Esophagus muscularis mucosa (tissue), 3 donors: Measurements from ENCODE around the gene RASL12.

ENCODE experiments used
- POLR2A ChIP-seq: fragments of 450-650 bp; IDR thresholded peaks from one replicate; pipeline ENCODE4 v1.6.1; 2017; ENCODE audit warnings: antibody characterized with exemption, moderate library complexity, mild to moderate bottlenecking, low read depth
- POLR2AphosphoS5 ChIP-seq, 2 donors: sonication (generic); formaldehyde crosslinking; IDR thresholded peaks; one replicate each; pipeline ENCODE4 v1.6.1; 2017; ENCODE audit warnings: antibody characterized with exemption in 2 of 2
- TF ChIP-seq, protein P1 (sequence below), 3 experiments: fragments of 200-600 bp in 2 of 3; fragments of 450-650 bp in 1 of 3; sonication (generic) in 2 of 3; IDR thresholded peaks; one replicate each; pipeline ENCODE4 v1.5.1; 2017 to 2019; ENCODE audit warnings: antibody characterized with exemption in 3 of 3, mild to moderate bottlenecking in 2 of 3, moderate library complexity in 1 of 3

DNA sequence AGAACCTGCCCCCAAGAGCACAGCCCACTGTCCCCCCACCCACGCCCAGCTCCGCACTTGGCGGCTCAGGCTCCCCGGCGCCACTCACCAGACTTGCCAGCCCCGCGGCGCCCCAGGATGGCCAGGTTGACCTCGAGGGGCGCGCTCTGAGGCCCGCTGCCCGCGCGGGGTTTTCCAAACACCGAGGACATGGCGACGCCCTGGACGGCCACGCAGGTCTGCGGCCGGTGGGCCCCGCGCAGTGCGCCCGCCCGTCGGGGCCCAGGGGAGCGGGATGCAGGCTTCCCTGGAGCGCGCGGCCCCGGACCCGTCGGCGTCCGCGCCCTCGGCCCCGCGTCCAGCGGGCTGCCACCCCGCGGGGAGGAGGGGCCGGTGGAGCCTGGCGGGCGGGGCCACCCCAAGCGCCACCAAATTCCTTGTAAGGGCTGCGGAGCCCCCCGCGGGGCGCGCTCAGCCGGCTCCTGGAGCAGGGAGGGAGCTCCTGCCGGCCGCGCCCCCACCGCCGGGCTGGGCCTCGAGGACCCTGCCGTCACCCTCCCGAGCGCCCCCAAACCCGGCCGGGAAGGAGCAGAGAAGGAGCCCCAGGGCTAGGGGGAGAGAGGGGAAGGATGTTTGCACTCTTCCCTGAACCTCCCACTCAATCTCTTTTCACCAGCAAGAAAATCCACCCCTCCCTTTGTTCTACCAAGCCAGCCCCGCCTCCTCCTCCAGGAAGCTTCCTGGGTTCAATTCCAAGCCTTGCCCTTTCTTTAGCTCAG, at the start of gene RASL12:
- TF ChIP-seq, protein P1, sequence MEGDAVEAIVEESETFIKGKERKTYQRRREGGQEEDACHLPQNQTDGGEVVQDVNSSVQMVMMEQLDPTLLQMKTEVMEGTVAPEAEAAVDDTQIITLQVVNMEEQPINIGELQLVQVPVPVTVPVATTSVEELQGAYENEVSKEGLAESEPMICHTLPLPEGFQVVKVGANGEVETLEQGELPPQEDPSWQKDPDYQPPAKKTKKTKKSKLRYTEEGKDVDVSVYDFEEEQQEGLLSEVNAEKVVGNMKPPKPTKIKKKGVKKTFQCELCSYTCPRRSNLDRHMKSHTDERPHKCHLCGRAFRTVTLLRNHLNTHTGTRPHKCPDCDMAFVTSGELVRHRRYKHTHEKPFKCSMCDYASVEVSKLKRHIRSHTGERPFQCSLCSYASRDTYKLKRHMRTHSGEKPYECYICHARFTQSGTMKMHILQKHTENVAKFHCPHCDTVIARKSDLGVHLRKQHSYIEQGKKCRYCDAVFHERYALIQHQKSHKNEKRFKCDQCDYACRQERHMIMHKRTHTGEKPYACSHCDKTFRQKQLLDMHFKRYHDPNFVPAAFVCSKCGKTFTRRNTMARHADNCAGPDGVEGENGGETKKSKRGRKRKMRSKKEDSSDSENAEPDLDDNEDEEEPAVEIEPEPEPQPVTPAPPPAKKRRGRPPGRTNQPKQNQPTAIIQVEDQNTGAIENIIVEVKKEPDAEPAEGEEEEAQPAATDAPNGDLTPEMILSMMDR (IDR thresholded peaks at IDR 0.05): no peak
- TF ChIP-seq POLR2A (no peak), POLR2AphosphoS5 (IDR thresholded peaks at IDR 0.05) (peak; percentile 42 to 78)
